ENCODE data around the gene NUMBL.

DNA sequence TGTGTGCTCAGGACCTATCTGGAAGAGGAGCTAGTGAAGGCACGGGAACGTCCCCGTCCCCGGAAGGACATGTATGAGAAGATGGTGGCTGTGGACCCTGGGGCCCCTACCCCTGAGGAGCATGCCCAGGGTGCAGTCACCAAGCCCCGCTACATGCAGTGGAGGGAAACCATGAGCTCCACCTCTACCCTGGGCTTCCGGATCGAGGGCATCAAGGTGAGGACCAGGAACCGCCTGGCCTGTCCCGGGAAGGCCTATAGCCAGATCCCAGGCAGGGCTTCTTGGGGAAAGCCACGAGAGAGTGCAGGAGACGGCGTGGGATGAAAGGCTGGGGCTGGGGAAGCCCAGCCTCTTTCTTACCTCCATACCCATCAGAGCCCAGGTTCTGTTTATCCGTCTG, 42.7 kb upstream of the NUMBL start:
- TF ChIP-seq, protein P1, sequence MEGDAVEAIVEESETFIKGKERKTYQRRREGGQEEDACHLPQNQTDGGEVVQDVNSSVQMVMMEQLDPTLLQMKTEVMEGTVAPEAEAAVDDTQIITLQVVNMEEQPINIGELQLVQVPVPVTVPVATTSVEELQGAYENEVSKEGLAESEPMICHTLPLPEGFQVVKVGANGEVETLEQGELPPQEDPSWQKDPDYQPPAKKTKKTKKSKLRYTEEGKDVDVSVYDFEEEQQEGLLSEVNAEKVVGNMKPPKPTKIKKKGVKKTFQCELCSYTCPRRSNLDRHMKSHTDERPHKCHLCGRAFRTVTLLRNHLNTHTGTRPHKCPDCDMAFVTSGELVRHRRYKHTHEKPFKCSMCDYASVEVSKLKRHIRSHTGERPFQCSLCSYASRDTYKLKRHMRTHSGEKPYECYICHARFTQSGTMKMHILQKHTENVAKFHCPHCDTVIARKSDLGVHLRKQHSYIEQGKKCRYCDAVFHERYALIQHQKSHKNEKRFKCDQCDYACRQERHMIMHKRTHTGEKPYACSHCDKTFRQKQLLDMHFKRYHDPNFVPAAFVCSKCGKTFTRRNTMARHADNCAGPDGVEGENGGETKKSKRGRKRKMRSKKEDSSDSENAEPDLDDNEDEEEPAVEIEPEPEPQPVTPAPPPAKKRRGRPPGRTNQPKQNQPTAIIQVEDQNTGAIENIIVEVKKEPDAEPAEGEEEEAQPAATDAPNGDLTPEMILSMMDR (conservative IDR thresholded peaks at IDR 0.05; ENCODE audit: low read length): no peak
- TF ChIP-seq EZH2phosphoT487 (IDR thresholded peaks at IDR 0.05; ENCODE audit: borderline replicate concordance, low read depth, low read length): no peak
